Measurements from ENCODE around the gene MED26.
"Not testable (repeated sequence)": the region's sequence is repeated elsewhere in the genome, so short reads cannot be mapped to it uniquely, and the experiment has no call there.

The MED26 gene, protein sequence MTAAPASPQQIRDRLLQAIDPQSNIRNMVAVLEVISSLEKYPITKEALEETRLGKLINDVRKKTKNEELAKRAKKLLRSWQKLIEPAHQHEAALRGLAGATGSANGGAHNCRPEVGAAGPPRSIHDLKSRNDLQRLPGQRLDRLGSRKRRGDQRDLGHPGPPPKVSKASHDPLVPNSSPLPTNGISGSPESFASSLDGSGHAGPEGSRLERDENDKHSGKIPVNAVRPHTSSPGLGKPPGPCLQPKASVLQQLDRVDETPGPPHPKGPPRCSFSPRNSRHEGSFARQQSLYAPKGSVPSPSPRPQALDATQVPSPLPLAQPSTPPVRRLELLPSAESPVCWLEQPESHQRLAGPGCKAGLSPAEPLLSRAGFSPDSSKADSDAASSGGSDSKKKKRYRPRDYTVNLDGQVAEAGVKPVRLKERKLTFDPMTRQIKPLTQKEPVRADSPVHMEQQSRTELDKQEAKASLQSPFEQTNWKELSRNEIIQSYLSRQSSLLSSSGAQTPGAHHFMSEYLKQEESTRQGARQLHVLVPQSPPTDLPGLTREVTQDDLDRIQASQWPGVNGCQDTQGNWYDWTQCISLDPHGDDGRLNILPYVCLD
- total RNA-seq = 19.8 to 37.8 (median 23.1) reads per million in 4 donors

DNA sequence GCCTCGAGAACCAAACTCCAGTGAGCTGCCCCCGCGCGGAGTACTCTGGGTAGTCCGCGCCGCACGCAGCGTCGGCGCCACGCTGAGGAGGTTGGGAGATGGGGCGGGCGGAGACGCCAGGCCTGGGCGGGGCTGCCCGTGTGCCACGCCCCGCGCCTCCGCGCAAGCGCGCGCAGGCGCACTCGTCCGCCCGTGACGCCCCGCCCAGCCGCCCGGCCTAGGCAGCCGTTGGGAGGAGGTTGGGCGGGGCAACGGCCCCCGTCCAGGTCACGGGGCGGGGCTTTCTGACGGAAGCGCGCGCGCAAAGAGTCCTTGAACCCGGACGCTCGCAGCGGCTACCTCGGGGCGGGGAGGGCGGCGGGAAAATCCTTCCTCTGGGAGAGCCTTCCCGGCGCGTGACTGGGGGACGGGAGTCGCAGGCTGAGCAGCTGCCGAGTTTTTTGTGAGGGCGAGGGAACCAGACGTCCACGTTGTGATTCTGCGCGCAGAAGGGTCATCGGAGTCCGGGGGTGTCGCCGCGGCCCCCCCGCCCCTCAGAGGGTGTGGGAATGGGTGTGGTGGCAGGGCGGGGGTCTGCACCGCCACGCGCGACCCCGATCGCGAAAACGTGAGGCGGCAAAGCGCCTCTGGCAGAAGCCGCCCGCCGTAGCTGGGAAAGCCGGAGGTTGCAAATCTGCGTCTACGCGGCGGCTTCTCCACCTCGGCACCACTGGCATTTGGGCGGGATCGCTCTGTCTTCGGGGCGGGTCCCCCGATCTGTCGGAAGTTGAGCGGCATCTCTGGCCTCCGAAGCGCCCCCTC lies at the start of gene MED26:
Gene MED26 (minus strand): TSS at position 22 of the 801 bp plus-strand sequence. CDS start 261 bp downstream, outside the sequence.
- peak; percentile 88 to 97 (median 92) for DNase-seq

DNA sequence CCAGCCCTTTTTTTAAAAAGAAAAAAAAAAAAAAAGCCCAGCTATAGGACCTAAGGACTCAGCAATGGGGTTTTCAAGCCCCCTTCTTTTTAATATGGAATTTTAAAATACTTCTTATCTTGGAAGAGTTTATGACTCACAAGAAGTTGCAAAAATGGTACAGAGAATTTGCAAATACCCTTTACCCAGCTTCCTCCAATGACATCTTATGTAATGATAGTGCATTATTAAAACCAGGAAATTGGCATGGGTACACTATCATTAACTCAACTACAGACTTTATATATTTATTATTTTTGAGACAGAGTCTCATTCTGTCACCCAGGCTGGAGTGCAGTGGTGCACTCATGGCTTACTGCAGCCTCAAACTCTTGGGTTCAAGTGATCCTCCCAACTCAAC lies 49.1 kb upstream of the MED26 start:
- DNase-seq = no peak

DNA sequence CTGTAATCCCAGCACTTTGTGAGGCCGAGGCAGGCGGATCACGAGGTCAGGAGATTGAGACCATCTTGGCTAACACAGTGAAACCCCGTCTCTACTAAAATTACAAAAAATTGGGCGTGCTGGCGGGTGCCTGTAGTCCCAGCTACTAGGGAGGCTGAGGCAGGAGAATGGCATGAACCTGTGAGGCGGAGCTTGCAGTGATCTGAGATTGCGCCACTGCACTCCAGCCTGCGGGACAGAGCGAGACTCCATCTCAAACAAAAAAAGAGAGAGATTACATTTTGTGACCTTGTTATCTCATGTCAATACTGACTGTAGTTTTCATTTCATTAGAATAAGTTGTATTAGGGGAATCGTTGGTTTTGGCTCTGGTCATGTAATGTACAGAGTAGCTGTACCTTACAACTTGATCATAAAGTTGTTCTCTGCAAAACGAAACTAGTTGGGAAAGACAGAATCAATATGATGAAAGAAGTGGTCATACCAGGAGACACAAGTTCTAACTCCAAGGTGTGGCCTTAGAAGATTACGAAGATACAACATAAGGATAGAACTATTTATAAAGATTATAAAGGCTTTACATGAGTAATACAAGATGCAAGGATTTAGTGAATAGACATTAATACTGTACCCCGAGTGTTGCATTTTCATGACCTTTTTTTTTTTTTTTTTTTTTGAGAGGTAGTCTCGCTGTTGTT lies 48.2 kb upstream of the MED26 start:
- no peak for DNase-seq

DNA sequence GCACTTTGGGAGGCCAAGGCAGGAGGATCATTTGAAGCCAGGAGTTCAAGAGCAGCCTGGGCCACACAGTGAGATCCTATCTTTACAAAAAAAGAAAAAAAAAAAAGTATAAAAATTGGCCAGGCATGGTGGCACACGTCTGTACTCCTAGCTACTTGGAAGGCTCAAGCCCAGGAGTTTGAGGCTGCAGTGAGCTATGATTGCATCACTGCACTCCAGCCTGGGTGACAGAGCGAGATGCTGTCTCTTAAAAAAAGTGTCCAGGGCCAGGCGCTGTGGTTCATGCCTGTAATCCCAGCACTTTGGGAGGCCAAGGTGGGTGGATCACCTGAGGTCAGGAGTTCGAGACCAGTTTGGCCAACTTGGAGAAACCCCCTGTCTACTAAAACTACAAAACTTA lies 45.8 kb upstream of the MED26 start:
- DNase-seq = not testable (repeated sequence)

DNA sequence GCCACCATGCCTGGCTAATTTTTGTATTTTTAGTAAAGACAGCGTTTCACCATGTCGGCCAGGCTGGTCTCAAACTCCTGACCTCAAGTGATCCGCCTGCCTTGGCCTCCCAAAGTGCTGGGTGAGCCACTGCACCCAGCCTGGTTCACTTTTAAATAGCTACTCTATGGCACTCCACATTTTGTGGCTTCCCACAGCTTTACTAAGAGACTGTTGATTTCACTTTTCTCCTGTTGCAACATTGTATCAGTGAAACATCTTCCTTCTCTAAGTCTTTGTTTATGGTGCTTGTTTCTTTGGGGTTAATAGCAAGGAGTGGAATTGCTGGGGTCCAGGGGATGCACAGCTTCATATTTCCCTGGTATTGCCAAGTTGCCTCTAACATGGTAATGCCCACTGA lies 45.2 kb upstream of the MED26 start:
- DNase-seq = no peak

DNA sequence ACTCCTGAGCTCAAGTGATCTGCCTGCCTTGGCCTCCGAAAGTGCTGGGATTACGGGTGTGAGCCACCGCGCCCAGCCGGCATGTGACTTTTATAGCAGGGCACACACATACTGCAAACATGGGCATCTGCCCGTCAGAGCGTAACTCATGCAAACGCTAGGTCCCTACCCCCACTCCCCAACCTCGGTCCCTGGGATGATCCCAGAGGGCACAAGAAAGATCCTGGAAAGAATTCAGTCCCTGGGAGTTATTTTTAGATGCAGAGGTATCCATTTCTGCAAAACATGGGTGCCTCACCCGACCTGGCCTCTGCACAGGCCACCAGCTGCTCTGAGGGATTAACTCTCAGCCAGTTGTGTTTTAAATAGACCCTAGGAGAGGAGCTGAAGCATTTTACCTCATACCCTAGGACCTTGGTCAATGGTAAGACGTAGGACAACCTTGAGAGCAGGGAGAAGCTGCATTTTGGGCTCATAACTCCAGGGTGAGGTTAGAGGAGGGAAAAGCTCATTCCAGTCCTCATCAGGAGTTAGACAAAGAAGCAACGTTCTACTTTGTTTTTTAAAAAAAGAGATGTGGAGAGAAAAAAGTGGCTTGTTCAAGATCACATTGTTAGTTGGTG lies 43.8 kb upstream of the MED26 start:
- no peak for DNase-seq

DNA sequence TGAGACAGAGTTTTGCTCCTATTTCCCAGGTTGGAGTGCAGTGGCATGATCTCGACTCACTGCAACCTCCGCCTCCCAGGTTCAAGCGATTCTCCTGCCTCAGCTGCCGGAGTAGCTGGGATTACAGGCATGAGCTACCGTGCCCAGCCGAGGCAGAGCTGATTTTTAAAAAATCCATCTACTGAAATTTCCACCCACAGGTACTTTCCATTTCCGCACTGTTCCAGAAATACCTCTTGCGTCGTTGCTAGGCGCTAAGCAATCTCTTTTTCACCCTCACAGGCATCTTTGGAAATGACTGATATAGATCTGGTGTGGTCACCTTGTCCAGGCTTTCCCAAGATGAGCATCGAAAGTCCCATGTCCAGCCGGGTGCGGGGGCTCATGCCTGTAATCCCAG lies 42.3 kb upstream of the MED26 start:
- no peak for DNase-seq

DNA sequence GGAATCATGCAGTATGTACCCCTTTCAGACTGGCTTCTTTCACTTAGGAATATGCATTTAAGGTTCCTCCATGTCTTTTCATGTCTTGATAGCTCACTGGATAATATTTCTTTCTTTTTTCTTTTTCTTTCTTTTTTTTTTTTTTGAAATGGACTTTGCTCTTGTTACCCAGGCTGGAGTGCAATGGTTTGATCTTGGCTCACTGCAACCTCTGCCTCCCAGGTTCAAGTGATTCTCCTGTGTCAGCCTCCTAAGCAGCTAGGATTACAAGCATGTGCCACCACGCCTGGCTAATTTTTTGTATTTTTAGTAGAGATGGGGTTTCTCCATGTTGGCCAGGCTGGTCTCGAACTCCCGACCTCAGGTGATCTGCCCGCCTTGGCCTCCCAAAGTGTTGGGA lies 40.7 kb upstream of the MED26 start:
- not testable (repeated sequence) for DNase-seq

DNA sequence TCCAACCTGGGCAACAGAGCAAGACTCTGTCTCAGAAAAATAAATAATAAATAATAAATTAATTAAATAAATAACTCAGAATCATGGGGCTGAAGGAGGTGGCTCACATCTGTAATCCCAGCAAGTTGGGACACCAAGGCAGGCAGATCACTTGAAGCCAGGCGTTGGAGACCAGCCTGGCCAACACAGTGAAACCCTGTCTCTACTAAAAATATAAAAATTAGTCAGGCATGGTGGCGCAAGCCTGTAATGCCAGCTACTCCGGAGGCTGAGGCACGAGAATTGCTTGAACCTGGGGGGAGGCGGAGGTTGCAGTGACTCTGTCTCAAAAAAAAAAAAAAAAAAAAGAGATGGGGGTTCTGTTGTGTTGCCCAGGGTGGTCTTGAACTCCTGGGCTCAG lies 40.2 kb upstream of the MED26 start:
- DNase-seq = no peak

DNA sequence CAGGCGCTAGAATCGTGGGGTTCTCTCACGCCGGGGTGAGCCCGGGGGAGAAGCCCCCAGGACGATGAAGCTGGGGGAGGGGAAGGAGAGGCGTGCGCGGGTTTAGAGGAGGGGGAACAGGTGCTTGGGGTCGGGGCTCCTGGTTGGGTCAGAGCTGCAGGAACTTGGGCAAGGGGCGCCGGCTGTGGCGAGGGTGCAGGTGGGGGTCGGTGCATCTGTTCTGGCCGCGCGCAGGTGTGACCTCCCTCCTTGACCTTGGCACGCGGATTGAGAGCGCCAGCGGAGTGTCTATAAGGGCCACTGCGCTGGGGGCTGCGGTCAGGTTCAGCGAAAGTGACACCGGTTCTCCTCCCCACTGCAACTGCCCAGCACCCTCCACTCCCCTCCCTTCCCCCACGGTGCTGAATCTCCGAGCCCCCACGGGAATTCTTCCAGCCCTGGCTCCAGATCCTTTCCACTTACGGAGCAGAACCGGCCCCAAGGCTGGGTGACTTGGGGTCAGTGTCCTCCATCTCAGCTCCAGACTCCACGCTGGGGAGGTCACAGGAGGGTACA lies 33.6 kb upstream of the MED26 start:
- peak in 1 of 5 donors; percentile 1 for DNase-seq

DNA sequence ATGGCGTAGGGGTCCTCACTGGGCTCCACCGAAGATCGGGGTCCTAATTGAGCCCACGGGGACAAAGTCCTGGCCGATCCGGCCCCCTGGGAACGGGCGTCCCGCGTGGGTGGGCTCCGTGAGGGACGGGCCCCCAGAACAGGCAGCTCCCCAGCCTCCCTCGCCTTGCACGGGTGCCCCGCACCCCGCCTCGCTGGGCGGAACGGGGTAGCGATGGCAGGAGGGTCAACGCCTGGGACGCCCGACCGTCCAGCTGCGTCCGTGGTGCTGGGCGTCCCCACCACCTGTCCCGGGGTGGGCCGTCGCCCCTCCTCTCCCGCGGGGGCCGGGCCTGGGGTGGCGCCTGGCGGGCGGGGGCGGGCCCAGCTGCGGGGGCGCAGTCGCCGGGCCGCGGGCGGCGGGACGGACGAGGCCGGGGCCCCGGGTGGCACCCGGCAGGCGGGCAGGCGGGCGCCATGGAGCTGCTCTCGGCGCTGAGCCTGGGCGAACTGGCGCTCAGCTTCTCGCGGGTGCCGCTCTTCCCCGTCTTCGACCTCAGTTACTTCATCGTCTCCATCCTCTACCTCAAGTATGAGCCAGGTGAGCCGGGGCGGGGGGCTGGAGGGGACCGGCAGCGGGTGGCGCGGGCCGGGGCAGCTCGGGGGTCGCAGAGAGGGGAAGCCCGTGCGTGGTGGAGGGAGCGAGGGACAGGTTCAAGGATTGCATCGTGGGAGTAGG lies 32.9 kb upstream of the MED26 start, which contains the start of gene TMEM38A:
Gene TMEM38A (plus strand): TSS at position 377 of the 717 bp plus-strand sequence. CDS start 79 bp downstream, at position 456.
- peak; percentile 14 to 61 (median 30) for DNase-seq

DNA sequence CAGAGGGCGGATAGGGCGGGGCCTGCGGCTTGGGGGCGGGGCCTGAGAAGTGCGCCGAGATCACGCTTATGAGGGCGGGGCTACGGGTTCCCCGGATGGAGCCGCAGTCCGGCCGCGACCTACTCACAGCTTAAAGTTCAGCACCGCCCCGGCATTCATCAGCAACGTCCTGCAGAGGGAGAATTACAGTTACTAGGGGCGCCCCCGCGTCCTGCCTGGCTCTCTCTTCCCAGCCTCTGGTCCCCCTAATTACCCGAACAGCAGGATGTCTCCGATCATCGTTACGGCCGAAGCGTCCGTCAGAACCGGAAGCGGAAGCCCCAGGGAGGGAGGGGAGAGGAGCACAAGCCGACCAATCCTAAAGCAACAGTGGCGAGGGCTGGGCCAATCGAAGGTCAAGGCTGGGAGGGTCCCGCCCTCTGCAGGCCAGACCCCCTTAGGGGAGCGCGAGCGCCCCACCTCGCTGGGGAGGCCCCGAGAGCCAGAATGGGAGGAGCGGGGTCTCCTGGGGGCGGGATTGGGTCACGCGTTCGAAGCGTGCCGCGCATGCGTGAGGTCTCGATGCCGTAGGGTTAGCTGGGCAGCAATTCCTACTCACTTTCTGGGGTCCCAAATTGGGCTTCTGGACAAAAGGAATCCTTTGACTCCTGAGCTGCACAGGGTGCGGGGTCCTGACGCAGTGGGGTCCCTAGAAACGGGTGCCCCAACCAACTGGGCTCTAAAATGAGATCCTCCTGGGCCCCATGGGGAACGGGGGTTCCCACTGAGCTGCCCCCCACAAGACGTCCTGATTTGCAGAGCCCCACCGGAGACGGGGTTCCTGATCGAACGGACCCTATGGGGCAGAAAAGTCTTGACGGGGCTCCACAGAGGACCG lies 32.1 kb upstream of the MED26 start, which contains the start of gene SMIM7:
Gene SMIM7 (minus strand): TSS at position 313 of the 877 bp plus-strand sequence. CDS start 34 bp downstream, at position 279.
- DNase-seq = peak; percentile 98 to 99 (median 98)

DNA sequence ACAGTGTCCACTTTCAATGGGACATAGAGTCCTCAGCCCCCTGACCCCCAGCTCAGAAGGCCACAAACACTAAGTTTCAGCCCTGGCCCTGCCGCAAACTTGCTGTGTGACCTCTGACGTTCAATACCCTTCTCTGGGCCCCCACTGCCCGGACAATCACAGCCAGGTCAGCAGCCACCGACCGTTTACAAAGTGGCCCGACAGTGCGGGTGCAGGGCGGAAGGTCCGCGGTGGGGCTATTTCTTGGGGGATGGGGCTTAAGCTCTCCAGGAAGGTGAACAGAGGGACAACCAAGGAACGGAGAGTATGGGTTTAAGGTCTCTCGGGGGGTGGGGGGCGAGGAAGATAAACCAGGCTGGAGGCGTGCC lies 31.4 kb upstream of the MED26 start:
- peak in 1 of 5 donors; percentile 1 for DNase-seq

DNA sequence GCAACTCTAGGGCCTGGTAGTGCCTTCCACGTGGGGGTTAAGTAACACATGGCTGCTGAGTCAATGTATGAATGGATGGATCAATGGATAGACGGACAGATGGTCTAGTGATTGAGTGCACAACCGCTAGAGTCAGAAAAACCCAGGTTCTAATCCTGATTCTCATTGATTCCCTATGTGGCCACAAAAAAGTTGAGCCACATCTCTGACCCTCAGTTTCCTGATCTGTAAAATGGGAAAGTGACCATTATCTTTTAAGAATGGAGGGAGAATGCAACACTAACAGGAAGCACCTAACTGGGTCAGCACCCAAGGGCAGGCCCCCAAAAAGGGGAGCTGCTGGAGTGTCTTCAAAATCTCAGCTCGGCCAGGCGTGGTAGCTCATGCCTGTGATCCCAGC lies 29.4 kb upstream of the MED26 start:
- no peak for DNase-seq

DNA sequence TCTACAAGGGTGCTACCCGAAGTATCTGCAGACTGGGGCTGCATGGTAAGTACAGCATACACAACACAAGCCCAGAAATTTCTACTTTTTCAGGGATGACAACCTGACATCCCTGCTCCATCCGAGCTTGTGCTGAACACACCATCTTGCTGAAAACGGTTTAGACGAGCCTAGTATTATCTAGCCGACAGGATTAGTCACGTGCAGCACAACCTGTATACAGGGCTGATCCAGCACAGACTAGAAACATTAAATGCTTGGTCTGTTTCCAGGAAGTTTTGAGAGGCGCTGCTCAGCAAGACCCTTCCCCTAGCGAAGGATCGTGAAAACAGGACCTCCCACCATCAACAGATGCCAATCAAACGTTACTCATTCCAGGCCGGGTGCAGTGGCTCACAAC lies 27.7 kb upstream of the MED26 start:
- DNase-seq = no peak

DNA sequence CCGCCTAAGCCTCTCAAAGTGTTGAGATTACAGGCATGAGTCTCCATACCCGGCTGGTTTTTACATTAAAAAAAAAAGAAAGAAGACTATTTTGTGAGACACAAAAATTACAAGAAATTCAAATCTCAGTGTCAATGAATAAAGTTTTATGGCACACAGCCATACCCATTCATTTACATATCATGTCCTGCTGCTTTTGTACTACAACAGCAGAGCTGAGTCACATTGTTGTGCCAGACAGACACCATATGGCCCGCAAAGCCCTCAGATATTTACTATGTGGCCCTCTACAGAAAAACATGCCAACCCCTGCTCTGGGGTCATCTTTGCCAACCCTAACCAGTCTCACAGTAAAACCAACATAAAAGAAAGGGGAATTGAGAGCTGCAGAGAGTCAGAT lies 26.6 kb upstream of the MED26 start:
- no peak for DNase-seq

DNA sequence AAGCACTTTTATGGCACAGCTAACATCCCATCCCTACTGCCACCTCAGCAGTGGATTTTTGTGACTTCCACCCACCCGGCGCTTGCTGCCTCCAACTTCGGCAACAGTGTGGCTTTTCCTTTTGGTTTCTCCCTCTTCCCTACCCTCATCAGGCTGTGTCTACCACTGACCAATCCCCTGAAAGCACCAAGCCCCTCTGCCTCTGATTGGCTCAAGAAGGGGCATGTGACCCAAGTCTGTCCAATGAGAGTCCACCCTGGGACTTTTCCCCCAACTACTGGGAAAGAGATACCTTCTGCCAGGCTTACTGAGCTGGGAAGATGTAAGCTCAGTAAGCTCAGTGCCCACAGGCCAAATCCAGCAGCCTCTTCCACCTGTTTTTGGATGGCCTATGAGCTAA lies 26.1 kb upstream of the MED26 start:
- DNase-seq = no peak

DNA sequence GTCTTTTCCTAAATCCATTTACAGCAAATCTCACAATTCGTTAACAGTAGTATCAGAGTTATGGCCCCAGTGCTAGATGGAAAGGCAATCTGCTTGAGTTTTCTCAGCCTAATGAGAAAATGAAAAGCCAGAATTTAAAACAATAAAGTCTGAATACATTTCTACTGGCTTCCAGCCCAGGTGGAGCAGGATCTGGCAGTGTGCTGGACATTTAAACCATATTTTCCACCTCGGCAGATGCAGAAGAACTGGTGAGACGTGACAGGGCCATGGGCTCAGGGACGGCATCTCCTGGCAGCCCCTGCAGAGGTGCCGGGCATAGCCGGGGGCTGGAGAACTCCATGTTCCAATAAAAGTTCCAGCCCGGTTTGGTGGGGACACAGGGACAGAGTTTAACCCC lies 24.9 kb upstream of the MED26 start:
- DNase-seq = no peak

DNA sequence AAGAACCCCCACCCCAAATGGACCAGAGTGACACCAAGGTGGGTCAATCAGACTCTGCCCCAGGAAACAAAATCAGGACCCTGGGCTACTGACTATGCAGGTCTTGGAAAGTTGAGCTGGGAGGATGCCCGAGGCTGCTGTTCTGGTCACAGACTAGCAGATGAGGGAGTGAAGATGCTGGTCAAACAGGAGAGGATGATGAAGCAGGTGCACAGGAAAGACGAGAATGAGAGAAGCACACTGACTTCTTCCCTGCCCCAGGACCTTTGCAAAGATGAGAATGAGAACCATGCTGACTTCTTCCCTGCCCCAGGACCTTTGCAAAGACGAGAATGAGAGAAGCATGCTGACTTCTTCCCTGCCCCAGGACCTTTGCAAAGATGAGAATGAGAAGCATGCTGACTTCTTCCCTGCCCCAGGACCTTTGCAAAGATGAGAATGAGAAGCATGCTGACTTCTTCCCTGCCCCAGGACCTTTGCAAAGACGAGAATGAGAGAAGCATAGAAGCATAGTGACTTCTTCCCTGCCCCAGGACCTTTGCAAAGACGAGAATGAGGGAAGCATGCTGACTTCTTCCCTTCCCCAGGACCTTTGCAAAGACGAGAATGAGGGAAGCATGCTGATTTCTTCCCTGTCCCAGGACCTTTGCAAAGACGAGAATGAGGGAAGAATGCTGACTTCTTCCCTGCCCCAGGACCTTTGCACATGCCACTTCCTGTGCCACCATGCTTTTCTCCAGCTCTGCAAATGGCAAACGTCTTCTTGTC lies 23.6 kb upstream of the MED26 start:
- not testable (repeated sequence) for DNase-seq

Data from T-helper 1 cell (primary cell).